ENCODE results near the gene EXOG.
"Not testable (repeated sequence)": the region's sequence is repeated elsewhere in the genome, so short reads cannot be mapped to it uniquely, and the experiment has no call there.

Gene EXOG

DNA sequence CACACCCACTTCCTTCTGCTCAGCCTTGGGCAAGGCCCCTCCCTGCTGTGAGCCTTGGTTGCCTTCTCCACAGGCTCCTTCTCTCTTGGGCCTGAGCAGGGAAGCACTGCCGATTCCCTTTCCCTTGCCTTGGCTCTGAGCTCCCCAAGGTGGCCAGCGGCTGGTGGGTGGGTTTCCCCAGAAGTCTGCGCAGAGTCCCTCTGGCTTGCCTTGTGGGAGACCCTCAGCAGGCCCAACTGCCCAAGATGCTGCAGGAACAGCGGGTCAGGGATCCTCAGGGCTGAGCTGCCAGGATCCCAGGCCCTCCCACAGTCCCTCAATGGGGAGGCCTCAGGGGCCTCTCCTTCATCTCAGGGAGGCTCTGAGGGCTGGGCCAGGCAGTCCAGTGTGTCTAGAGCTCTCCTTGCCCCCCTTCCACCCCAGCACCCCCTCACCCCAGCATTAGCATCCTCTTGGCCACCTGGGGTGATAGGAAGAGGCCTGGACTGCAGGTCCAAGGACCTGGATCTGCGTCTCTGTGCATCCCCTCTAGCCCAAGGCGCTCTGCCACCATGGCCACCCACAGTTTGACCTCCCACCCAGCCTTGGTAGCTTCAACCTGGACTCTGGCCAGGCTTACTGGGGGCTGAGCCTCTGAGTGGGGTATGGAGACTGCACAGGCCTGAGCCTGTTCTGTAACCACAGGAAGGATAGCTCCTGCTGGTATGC, 68.6 kb downstream of the EXOG start:
- DNase-seq, result no peak

DNA sequence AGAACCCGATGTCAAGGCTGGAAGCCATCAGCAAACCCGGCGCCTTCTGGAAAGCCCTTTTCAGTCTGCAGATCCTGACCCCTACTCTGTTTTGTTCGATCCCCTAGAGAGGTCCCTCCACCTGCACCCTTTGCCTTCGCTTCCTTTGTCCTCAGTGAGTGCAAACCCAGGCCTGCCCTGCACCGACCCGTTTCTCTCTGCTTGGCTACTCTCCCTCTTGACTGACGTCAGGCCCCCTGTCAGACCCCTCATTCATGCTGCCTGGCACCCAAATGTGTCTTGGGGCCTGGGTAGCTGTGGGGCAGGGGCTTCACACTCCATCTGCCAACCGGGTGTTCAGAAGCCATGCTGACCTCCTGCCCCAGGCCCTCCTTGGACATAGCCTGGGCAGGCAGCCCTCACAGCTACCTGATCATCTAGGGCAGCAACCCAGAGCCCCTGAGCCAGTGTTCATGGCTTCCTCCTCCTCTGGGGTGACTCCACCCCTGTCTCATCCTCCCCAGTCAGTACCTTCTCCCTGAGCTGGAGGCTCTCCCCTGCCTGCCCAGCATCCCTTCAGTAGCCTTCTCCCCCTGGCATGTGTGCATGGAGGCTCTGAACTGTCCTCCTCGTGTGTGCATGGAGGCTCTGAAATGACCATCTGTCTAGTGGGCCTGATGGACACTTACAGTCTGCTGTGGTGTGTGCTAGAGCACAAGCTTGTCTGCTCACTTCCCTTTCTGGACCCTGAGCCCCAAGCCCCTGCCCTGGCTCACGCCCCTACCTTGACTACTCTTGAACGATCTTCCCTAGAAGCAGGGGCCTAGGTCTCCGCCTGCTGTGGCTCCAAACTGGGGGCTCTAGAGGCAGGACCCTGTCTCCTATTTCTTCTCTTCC, 69.4 kb downstream of the EXOG start:
- DNase-seq, result no peak

DNA sequence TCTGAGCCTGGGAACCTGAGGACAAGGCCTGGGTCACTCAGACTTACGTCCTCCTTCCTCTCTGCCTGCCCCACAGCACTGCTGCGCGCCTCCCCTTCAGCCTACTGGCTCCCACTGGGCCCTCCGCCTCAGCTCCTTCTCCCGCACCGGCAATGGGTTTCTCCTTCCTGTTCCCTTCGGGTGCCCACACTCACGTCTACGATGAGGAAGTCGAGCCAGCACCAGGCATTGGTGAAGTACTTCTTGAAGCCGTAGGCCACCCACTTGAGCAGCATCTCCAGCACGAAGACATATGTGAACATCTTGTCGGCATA, 70.0 kb downstream of the EXOG start:
- DNase-seq, result no peak

GRCh38 chr3:38566794-38567193, 70.7 kb downstream of the EXOG start:
- DNase-seq, result not testable (repeated sequence)

DNA sequence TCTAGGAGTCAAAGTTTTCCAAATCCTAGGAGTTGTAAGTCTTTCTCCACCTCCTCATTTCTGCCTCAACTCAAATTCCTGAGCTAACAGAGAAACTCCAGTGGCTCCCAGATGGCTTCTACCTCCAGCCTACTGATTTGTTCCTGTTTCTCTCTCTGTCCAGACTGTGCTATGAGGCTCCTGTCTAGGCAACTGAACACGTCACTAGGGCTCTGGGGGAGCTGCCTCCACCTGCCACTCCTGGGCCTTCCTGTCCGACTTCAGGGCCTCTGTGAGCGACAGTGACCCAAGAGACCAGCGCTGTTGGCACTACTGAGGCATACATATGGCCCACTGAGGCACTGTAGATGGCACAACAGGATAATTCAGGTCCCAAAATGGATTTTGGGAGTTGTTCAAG, 71.4 kb downstream of the EXOG start:
- no peak for DNase-seq

DNA sequence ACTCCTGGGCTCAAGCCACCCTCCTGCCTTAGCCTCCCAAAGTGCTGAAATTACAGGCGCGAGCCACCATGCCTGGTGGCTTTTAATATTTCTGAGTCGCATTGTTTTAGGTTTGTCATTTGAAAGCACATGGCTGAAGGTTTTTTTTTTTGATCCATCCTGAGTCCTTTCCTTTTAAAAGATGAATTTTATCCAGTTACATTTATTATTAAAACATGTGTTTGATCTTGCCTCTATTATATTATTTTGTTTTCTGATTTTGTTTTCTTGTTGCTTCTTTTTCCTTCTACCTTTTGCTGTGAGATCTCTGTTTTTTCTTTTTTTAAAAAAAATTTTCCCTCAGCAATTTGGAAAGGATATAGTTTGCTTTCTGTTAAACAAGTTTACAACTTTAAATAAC, 77.0 kb downstream of the EXOG start:
- DNase-seq, result no peak

- no peak for DNase-seq
Observed at GRCh38 chr3:38573556-38573955, 77.4 kb downstream of the EXOG start.

GRCh38 chr3:38574411-38575278, 78.5 kb downstream of the EXOG start:
- DNase-seq, result no peak

GRCh38 chr3:38575279-38575843, 79.2 kb downstream of the EXOG start:
- no peak for DNase-seq
